Peyer's patch (tissue), 4 donors: ENCODE measurements around the gene PRCD.
A peak's percentile ranks its signal among the peaks of the same experiment; 100 is the strongest.

Experiments
- CTCF ChIP-seq, 6 experiments: fragments of 450-650 bp in 4 of 6; fragments of 200-600 bp in 2 of 6; sonication (generic) in 1 of 6; IDR thresholded peaks; one replicate each; pipeline ENCODE4 v1.5.1; 2017 to 2019; ENCODE audit warnings: antibody characterized with exemption in 6 of 6, mild to moderate bottlenecking in 3 of 6, moderate library complexity in 1 of 6
- POLR2A ChIP-seq, 2 donors: fragments of 450-650 bp; IDR thresholded peaks; one replicate each; pipeline ENCODE4 v1.5.1; 2017; ENCODE audit warnings: antibody characterized with exemption in 2 of 2, mild to moderate bottlenecking in 2 of 2, moderate library complexity in 2 of 2

GRCh38 chr17:76515274-76515949, 24.4 kb upstream of the PRCD start:
- TF ChIP-seq CTCF (IDR thresholded peaks at IDR 0.05) (no peak), POLR2A (IDR thresholded peaks at IDR 0.05) (peak; percentile 18 to 38)
